C4-2B (cell line): Measurements from ENCODE around the gene ZSWIM4.

ENCODE experiments used
- CTCF ChIP-seq: fragments of 450-650 bp; conservative IDR thresholded peaks from 2 replicates; pipeline ENCODE4 v1.5.1; 2017; ENCODE audit warnings: mild to moderate bottlenecking
- ZFX ChIP-seq: fragments of 450-650 bp; IDR thresholded peaks from 2 replicates; pipeline ENCODE4 v1.6.1; 2017

GRCh38 chr19:13803038-13803437 is 7.8 kb downstream of the ZSWIM4 start:
- TF ChIP-seq CTCF (no peak), ZFX (no peak)
